Measurements from ENCODE around the gene EXOC5. TPM values are rescaled to one million over a fixed set of nuclear protein-coding genes. Genes with fewer than 3 reads are reported as not detected.

Gene EXOC5
- polyA plus RNA-seq, 1 donor (not counting 4 experiments of a cell fraction or from before 2014, with no cell fraction given) = 48.2 TPM

GRCh38 chr14:57212919-57213318 is 55.8 kb downstream of the EXOC5 start:
- Histone ChIP-seq H3K9ac (ENCODE audit: control insufficient read depth, extremely low read depth, insufficient read depth, low read length) (no peak overlapping the region), H3K9me3 (ENCODE audit: control insufficient read depth, low read depth, low read length) (no peaks in the 10 kb centered on the region), H2AFZ (ENCODE audit: control insufficient read depth, low read length) (no peak overlapping the region), H3K36me3 (ENCODE audit: control insufficient read depth in 2 of 2, extremely low read depth in 1 of 2, insufficient read depth in 2 of 2, low read length in 2 of 2) (peaks cover 3 to 14% of the 10 kb centered on the region in 2 experiments), H3K9me1 (ENCODE audit: control insufficient read depth, extremely low read depth, insufficient read depth, low read length) (no peaks in the 10 kb centered on the region), H3K79me2 (ENCODE audit: control insufficient read depth, insufficient read depth, low read length) (peaks cover 1% of the 10 kb centered on the region), H3K27ac (ENCODE audit: control insufficient read depth, insufficient read depth, low read length) (no peak overlapping the region), H3K4me1 (ENCODE audit: control insufficient read depth, extremely low read depth, insufficient read depth, low read length) (no peaks in the 10 kb centered on the region), H3K27me3 (ENCODE audit: control insufficient read depth, extremely low read depth, insufficient read depth, low read length) (no peaks in the 10 kb centered on the region), H4K20me1 (ENCODE audit: control insufficient read depth, extremely low read depth, insufficient read depth, low read length) (no peaks in the 10 kb centered on the region), H3K4me3 (ENCODE audit: control insufficient read depth in 2 of 3, extremely low read depth in 1 of 3, insufficient read depth in 2 of 3, low read depth in 1 of 3, low read length in 3 of 3) (no peak overlapping the region), H3K4me2 (ENCODE audit: control insufficient read depth, extremely low read depth, insufficient read depth, low read depth, low read length) (no peak overlapping the region)
- FAIRE-seq (no peak), DNase-seq (ENCODE audit: low read depth, low spot score) (no peak)
- TF ChIP-seq EZH2 (IDR thresholded peaks at IDR 0.05; ENCODE audit: low read length) = no peak
- TF ChIP-seq, protein P1, sequence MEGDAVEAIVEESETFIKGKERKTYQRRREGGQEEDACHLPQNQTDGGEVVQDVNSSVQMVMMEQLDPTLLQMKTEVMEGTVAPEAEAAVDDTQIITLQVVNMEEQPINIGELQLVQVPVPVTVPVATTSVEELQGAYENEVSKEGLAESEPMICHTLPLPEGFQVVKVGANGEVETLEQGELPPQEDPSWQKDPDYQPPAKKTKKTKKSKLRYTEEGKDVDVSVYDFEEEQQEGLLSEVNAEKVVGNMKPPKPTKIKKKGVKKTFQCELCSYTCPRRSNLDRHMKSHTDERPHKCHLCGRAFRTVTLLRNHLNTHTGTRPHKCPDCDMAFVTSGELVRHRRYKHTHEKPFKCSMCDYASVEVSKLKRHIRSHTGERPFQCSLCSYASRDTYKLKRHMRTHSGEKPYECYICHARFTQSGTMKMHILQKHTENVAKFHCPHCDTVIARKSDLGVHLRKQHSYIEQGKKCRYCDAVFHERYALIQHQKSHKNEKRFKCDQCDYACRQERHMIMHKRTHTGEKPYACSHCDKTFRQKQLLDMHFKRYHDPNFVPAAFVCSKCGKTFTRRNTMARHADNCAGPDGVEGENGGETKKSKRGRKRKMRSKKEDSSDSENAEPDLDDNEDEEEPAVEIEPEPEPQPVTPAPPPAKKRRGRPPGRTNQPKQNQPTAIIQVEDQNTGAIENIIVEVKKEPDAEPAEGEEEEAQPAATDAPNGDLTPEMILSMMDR (optimal IDR thresholded peaks at IDR 0.05 in 1 of 3, IDR thresholded peaks at IDR 0.05 in 1 of 3, conservative IDR thresholded peaks at IDR 0.05 in 1 of 3; ENCODE audit: extremely low read depth in 1 of 3, insufficient read depth in 2 of 3, low read length in 3 of 3) = no peak
- dilution Hi-C loops (cut with MboI; ENCODE audit: extremely low pct_ligation_motif_present, low sequenced_read_pairs) = no loop called here

DNA sequence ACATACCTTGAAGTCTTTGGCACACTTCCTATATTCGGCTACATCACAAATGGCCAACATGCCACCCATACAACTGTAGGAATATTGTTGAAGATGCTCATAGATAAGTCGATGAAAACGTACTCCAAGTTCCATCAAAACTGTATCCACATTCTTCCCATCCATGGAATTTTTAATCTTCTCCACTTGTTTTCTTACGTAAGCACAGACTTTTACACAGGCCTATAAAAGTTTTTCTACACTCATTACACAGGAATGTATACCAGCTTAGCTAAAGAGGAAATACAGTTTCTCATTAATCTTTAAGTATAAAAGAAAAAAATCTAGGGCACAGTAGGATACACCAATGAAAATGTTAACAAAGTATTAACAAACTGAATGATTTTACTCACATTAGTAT is 59.1 kb downstream of the EXOC5 start:
- H3K9ac ChIP-seq (ENCODE audit: control insufficient read depth, extremely low read depth, insufficient read depth, low read length) = no peak overlapping the region
- no peaks in the 10 kb centered on the region for H3K9me1 ChIP-seq (ENCODE audit: control insufficient read depth, extremely low read depth, insufficient read depth, low read length)
- H2AFZ ChIP-seq (ENCODE audit: control insufficient read depth, low read length) = no peak overlapping the region
- dilution Hi-C loops (cut with MboI; ENCODE audit: extremely low pct_ligation_motif_present, low sequenced_read_pairs) = no loop called here
- H3K79me2 ChIP-seq (ENCODE audit: control insufficient read depth, insufficient read depth, low read length) = no peaks in the 10 kb centered on the region
- no peak overlapping the region for H3K27ac ChIP-seq (ENCODE audit: control insufficient read depth, insufficient read depth, low read length)
- TF ChIP-seq, protein P1 (optimal IDR thresholded peaks at IDR 0.05 in 1 of 3, IDR thresholded peaks at IDR 0.05 in 1 of 3, conservative IDR thresholded peaks at IDR 0.05 in 1 of 3; ENCODE audit: extremely low read depth in 1 of 3, insufficient read depth in 2 of 3, low read length in 3 of 3) = no peak
- TF ChIP-seq EZH2 (IDR thresholded peaks at IDR 0.05; ENCODE audit: low read length) = no peak
- H3K4me2 ChIP-seq (ENCODE audit: control insufficient read depth, extremely low read depth, insufficient read depth, low read depth, low read length) = no peak overlapping the region
- H3K27me3 ChIP-seq (ENCODE audit: control insufficient read depth, extremely low read depth, insufficient read depth, low read length) = no peaks in the 10 kb centered on the region
- H3K9me3 ChIP-seq (ENCODE audit: control insufficient read depth, low read depth, low read length) = no peaks in the 10 kb centered on the region
- no peak overlapping the region for H3K4me3 ChIP-seq (ENCODE audit: control insufficient read depth in 2 of 3, extremely low read depth in 1 of 3, insufficient read depth in 2 of 3, low read depth in 1 of 3, low read length in 3 of 3)
- FAIRE-seq = no peak
- peaks cover 1 to 14% of the 10 kb centered on the region in 2 experiments for H3K36me3 ChIP-seq (ENCODE audit: control insufficient read depth in 2 of 2, extremely low read depth in 1 of 2, insufficient read depth in 2 of 2, low read length in 2 of 2)
- H4K20me1 ChIP-seq (ENCODE audit: control insufficient read depth, extremely low read depth, insufficient read depth, low read length) = no peaks in the 10 kb centered on the region
- no peak for DNase-seq (ENCODE audit: low read depth, low spot score)
- H3K4me1 ChIP-seq (ENCODE audit: control insufficient read depth, extremely low read depth, insufficient read depth, low read length) = no peaks in the 10 kb centered on the region

Measured in keratinocyte (primary cell).